Dermis microvascular lymphatic vessel endothelial cell (primary cell): ENCODE measurements around the gene IL37. TPM values are rescaled to one million over a fixed set of nuclear protein-coding genes. Genes with fewer than 3 reads are reported as not detected.

Experiments
- DNase-seq, 2 donors: peaks; one replicate each; pipeline versions ENCODE4 v3.0.0 to v3.0.0-alpha.2; 2010; ENCODE audit warnings: low read depth in 2 of 2
- total RNA-seq: library from RNA; depleted of rRNA; stranded (reverse); fragments of >200 nt; gene quantifications from 2 replicates; pipeline ENCODE4 v1.2.1, GENCODE V29; 2014

The IL37 gene, protein sequence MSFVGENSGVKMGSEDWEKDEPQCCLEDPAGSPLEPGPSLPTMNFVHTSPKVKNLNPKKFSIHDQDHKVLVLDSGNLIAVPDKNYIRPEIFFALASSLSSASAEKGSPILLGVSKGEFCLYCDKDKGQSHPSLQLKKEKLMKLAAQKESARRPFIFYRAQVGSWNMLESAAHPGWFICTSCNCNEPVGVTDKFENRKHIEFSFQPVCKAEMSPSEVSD
- total RNA-seq: not detected in 2 replicates

DNA sequence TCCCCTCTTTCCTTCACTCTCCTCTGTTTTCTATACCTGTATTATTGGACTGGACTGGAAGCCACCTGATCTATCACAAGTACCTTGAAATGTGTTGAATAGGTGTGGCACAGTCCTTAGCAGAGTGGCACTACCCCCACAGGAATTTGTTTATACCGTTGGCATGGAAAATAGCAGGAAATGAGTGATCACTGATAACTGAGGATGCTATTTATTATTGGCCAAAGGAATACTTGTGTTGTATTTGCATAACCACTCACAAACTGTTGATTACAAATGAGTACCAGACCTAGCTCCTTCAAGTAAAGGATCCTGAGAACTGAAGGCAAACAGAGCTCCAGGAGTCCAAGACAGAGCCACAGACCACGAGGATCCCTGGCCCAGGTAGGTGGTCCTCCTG is at the start of gene IL37:
Gene IL37, plus strand, starts transcription at position 301 of the 400 bp plus-strand sequence. CDS start 1,848 bp downstream, outside the sequence.
- no peak for DNase-seq

DNA sequence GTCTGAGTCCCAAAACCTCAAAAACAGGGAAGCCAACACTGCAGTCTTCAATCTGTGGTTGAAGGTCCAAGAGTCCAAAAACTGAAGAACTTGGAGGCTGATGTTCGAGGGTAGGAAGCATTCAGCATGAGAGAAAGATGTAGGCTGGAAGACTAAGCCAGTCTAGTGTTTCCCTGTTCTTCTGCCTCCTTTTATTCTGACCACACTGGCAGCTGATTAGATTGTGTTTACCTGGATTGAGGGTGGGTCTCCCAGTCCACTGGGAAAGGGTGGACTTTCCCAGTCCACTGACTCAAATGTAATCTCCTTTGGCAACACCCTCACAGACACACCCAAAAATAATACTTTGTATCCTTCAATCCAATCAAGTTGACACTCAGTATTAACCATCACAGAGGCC is 46.9 kb upstream of the IL37 start:
- DNase-seq: no peak

DNA sequence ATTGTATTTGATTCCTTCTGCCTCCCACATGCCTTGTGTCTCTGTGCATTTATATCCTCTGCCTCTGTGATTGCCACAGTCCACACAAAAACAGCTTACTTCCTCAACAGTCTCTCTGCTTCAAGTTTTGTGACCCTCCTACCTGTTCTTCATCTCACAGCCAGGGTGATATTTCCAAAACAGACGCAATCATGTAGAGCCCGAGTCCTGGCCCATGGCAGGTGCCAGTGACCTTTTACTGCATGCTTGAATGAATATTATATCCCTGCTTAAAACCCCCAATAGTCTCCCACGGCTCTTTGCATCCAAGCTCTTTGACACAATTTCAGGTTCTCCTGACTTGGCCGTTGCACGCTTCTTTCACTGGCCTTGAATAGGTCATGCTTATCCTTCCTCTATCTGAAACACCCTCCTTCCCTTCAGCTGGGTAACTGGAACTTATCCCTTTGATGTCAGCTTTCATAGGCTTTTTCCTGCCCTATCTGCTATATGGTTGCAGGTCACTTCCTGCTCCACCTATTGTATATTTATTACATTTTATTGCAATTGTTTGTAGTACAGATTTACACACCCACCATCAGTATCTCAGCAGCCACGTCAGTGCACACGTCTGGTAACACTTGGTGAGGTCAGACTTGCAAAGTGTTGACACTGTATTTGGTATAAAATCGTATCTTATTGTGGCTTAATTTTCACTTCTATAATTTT is 44.7 kb upstream of the IL37 start:
- no peak for DNase-seq

DNA sequence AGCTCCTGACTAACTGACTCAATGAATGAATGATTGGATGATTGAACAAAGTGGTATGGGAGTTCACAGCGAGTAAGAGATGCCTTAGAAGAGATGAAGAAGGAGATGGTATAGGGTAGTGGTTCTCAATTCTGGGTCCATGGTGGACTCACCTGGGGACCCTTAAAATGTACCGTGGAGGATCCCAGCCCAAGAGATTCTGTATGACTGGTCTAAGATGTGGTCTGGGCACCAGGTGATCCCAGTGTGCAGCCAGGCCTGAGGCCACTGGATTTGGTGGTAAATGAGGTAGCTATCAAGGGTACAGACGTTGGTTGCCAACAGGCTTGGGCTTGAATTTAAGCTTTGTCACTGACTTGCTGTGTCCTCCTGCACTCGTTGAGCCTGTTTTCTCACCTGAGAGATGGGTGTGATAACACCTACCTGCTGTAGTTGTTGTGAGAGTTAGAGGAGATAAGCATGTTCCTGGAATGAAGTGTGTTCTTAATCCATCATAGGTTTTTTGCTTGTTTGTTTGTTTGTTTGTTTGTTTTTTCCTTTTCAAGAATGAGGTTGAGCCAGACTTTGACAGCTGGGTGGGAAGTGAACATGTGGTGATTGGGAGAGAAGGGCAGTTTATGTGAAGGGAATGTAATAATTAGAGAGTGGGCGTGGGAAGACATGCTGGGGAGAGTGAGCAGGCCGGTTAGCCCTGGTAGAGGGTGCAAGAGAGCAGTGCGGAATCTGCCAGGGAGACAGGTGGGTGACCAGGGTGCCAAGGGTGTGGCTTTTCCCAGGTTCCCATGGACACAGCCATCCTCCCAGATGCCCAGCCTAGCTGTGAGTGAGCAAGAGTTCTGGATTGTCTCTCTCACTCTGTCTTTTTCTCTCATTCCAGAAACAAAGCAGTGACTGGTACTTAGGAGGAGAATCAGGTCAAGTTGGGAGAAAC is 43.0 kb upstream of the IL37 start:
- no peak for DNase-seq

DNA sequence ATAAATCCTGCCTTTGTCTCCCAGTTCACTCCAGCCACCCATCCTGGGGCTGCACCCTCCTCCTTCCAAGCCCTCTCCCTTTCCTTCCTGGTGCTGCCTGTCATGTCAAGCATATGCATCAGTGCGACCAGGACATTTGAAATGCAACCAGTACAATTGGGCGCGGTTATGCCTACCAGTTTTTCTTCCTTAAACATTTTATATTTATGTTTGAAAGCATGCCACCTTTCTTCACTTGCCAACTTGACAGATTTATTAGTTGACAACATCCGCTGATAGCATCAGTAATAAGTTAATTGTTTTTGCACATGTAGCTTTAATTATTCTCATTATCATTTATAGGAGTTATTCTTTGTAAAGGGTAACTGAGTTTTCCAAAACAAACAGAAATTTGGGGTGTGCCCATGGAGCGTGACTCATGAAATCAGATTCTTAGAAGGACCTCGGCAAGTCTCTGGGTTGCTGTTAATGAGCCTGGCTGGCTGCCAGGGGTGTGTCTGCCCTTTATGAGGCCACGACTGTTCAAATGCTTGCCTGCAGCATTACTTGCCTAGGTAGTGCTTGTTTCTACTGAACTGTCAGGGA is 41.6 kb upstream of the IL37 start:
- peak in 1 of 2 donors; percentile 60 for DNase-seq

DNA sequence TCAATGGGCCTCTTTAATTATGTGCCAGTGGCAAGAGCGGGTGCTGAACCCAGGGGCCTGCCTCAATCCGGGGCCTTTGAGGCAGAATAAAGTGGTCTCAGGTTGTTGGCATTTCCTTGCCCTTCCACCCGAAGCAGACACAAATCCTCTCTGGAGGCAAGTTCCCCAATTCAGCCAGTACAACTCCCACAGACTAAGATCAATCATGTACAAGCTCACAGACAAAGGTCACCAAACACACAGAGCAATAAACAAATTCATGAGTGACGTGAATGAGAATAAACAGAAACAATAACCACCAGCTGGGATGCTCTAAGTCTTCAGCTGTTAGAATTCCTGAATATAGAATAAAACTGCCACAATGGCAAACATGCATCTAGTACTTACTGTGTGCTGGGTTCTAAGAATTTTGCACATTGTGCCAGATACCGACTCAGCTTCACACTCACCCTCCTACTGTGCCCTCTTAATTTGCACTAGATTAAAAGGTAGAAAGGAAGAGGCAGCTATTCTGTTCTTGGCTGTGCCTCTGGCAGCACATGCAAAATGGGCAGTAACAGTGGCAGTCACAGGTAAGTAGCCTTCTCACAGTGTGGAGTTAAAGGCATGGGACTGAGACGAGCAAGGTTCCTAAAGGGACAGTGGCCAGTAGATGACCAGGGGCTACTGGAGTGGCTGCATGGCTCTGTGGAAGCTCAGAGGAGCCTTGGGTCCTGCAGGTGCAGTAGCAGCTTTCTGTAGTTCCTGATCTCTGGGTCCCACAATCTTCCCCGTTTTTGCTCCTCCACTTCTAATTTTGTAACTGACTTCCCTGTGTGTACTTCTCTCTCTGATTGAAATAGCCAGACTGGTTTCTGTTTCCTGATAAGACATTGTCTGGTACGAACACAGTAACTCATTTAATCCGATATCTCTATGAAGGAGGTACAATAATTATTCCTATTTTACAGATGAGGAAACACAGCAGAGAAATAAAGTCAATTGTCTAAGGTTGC is 39.8 kb upstream of the IL37 start:
- no peak for DNase-seq

DNA sequence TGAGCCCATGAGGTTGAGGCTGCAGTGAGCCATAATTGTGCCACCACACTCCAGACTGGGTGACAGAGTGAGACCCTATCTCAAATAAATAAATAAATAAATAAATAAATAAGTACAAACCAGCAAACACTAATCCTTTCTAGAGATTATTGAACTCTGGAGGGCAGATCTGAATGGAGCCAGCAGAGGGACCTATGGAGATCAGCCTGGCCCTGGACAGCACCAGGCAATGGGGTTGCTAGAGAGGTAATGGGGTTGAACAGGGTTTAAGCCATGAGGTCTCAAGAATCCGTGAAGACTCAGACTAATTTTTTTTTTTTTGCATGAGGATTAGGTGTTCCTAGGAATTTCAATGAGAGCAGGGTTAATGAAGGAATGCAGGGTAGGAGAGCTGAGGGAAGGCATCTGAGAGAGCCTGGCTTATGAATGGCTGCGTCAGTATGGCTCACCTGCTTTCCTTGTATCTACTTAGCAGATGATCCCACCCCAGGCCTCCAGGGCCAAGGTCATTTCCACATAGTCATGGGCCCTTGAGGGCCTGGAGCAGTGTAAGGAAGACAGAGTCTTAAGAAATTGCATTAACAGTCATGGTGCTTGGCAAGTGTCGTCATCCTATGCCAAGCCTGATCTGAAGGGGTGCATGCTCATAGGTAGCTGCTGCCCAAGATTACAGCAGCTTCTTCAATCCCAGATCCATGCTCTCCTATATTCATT is 34.6 kb upstream of the IL37 start:
- DNase-seq: no peak

DNA sequence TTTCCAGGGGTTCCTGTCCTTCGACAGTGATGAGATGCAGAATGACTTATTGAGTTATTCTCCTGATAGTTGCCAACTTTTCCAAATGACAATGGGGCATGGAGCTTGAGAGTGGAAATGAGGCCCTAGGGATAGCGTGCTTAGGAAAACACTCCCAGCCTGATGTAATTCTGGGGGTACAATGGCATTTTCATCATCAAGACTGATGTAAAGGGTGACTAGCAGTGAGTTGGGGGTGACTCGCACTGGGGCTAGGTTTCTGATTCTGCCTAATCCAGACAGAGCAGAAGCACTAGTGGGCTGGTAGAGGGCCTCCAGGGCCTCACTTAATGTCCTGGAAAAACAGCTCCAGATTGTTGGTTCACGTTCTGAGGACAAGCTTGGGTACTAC is 34.0 kb upstream of the IL37 start:
- no peak for DNase-seq

DNA sequence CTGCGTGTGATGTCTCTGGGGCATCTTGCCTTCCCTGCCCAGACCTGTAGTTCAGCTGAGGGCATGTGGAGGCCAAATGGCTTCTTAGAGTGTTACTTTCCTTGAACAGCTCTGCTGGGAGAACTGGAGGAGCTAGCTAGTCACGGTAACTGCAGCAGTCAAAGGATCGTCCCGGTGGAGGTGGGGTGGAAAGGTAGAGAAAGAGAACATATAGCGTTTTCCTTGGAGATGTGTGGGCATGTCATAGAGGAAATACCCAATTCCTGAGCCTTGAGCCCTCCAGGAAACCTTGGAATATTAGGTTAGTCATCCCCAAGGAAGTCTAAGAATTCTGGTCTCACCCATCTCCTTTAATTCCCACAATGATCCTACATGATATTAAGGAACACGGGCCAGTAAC is 33.5 kb upstream of the IL37 start:
- DNase-seq: no peak

DNA sequence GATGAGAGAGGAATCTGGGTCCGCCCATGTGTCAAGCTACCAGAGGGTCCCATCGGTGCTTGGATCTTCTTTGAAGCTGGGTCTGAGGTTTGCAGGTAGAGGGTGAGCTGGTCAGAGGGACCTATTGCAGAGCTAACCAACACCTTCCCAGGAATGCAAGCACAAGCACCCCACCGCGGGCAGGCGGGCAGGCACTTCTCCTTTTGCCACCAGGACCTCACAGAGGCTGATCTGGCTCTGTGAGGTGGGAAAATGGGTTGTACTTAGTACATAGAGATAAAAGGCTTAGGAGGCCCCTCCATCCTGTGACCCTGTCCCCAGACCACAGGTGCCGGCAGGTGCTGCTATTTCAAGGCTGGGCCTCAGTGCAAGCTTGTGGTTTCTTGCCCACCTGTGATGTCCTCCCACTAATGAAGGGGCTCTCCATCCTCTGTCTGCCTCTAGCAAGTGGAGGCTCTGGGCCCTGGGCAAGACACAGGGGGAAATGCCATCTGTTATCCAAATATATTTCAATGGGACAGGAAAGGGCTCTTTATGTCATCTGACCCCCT is 31.4 kb upstream of the IL37 start:
- no peak for DNase-seq

DNA sequence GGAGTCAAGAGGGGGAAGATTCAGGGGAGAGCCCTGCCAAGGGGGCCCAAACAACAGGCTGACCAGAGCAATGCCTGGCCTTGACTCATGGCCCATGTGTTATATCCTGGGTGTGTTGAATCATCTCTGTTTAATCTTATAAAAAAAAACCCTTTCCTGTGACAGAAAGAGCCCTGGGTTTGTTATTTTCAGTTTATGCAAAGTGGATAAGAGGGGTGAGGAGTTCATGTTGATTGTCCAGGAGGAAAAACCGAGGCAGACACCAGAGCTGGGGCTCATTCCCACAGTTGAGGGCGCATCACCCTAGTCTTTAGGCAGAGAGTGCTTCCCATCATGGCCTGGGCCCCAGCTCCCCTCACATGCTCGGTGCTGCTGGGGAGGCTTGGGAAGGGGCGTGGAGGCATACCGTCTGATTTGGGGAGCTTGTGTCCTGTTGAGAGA is 30.9 kb upstream of the IL37 start:
- no peak for DNase-seq

DNA sequence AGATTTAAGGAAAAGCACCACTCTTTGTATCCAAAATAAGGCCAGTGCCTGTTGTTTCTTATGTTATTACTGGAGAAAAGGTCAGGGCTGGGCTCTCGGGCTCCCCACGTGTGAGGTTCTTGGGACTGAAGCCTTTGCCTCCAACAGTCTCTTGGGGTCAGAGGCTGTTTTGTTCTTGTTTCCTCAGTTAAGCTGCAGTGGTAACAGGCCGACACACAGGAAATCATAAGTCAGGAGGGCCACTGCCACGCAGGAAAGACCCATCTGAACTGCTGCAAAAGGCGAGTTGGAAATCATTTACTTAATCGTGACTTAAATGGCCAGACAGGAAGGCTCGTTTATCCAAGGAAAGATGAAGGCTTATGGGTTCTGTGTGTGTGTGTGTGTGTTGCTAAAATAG is 30.3 kb upstream of the IL37 start:
- DNase-seq: peak in 1 of 2 donors; percentile 14

DNA sequence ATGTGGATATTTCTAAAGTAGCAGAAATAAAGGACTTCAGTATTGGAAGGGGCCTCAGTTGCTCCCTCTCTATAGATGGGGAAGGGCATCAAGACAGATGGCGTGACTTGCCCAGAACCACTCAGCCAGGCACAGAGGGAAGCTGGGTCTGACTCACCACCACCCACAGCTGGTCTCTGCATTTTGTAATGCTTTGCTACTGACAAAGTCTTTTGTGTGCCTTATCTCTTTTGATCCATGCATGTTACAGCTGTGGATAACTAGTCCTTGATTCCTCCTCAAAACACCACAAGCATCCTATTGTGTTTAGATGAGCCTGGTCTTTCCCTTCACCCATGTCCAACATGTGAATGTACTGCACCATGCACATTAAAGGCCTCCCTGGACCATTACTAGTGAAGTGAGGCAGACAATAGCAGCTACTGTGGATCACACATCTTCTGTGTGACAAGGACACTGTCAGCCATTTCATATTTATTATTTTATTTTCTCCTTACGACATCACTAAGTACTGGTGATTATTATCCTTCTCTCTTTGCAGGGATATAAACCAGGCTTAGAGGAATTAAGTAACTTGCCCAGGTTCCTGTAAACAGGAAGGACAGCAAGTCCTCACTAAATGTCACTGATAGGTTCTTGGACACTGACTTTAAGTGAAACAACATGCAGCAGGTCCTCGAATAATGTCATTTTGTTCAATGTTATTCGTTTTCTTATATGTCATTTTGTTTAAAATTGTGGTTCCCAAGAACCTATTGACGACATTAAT is 29.6 kb upstream of the IL37 start:
- DNase-seq: peak in 1 of 2 donors; percentile 69

DNA sequence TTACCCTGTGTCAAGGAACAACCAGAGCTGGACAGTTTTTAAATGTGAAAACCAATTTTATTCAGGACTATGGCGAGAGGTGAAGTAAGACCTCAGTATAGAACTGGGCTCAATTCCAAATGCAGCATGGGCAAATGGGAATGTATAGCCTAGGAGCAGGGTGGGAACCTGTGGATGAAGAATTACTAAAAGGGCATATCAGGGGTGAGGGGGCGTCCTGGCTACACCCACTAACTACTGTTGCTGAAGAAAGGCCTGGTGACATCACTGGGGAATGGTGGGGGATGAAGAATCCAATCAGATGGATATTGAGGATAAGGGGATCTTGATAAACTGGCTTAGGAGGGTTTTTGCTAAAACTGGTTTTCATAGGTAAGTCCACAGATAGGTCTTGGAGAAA is 27.3 kb upstream of the IL37 start:
- no peak for DNase-seq

DNA sequence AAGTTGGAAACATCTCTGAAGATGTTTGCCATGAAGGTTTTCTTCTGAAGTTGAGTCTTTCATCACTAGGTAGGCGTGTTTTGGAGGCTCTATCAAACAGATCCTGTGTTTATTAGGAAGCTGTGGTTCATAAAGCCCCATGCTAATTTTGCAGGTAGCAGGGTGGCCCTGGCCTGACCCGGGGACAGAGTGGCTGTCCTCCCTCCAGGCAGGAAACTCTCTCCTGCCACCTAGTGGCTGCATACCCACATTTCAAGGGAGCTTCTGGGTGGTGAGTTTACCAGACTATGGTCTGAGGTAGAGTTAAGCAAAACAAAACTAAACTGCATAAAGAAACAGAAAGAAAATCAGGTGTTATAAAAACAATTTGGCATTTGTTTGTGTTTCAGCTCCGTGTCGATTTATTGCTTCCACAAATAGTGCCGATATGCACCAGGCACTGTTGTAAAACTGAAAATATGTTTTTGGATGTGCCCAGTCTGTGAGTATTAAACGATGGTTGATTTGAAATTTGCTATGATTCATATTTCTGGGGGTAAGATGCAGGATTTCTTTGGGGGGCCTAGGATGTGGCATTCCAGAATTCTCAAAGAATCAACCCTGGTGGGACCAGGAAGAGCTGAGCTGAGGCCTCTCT is 26.0 kb upstream of the IL37 start:
- peak; percentile 21 to 41 for DNase-seq

DNA sequence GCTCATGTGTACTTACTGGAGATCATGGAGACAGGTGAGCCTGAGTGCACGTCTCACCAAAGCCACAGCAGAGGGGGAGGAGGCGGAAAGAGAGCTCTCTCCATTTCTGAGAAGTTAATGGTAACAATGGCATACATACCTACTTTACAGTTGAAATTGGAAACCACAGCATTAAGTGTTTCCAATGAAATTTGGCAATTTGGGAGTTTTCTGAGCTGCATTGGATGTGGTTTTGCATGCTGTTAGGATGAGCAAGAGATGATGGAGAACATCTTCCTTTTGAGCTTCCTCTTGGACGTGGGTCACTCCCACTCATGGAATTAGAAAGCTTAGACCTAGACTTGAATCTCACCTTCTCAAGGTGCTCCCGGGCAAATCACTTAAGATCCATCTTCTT is 25.5 kb upstream of the IL37 start:
- no peak for DNase-seq

DNA sequence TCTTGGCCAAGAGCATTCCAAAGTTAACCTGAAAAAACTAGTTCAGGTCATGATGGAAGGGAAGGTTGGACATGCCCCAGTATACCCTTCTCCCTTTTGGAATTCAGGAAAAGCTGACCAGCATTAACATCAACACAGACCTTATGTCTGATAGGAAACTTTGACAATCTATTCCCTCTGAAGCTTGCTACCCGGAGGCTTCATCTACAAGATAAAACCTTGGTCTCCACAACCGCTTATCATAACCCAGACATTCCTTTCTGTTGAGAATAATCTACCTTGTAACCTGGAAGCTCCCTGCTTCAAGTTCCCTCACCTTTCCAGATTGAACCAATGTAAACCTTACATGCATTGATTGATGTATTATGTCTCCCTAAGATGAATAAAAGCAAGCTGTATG is 24.7 kb upstream of the IL37 start:
- no peak for DNase-seq

DNA sequence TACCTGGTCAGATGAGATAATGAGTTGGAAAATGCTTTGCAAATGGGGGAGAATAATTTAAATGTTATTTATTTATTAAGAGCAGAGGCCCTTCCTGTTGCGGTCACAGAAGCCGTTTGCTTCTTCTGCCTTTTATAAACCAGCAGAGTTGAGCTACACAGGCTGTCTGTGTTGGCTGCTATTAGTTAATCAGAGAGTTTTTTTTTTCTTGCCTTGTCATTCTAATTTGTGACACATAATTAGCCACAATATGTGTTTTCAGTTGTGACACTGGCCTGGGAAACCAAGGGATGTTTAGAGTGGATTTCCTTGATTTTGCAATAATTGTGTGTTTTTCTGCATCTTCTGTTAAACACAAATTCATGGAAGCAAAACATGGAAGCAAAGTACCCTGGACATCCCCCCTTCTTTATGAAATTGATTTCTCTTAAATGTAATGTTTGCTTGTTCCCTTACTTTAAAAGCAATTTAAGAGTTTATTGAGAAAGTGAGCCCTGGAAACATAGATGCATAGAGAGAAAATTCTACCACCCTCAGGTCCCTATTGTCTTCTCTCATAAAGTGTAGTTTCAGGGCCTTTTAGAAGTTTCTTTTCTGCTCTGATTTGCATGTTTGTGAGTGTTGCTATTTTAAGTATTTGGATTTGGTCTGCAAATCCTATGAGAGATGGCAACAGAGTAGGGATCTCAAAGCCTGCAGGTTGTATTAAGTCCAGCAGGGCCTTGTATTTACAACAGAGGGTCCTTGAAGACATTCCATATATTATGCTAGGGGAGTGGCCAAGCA is 22.8 kb upstream of the IL37 start:
- no peak for DNase-seq
